K562 treated with DMSO at 1 percent for 48 hours (cell line): ENCODE measurements around the gene POM121. TPM values are rescaled to one million over a fixed set of nuclear protein-coding genes. Genes with fewer than 3 reads are reported as not detected.

ENCODE experiments used
- total RNA-seq: library from RNA; unstranded; fragments of 300-600 nt; gene quantifications from 2 replicates; pipeline ENCODE4 v1.2.3, GENCODE V29; 2022; ENCODE audit warnings: low replicate concordance; ENCODE audit errors: extremely low read depth

POM121 gene
- not detected in 2 replicates for total RNA-seq

GRCh38 chr7:72924733-72925545 lies at the start of gene POM121:
Gene POM121, plus strand, starts transcription at chr7:72925095. Its CDS starts 27 bp downstream, at chr7:72925122.

GRCh38 chr7:72968980-72969516 lies 44.2 kb downstream of the POM121 start, which contains the start of gene TRIM74:
Gene TRIM74, minus strand, starts transcription at chr7:72969466. Its CDS starts 3,309 bp downstream, at chr7:72966157.

Other genes with a start within 250 kb of the POM121 start
- gene TYW1B, start 96.9 kb upstream of the POM121 start, total RNA-seq: not detected in 2 replicates
- gene TRIM74, start 44.4 kb downstream of the POM121 start, total RNA-seq: not detected in 2 replicates
- gene SPDYE8, start 104.7 kb downstream of the POM121 start, total RNA-seq: not detected in 2 replicates
- gene SPDYE11, start 132.8 kb downstream of the POM121 start, total RNA-seq: not detected in 2 replicates
- gene SPDYE9, start 160.9 kb downstream of the POM121 start, total RNA-seq: not detected in 2 replicates